Fibroblast of upper back skin (primary cell): ENCODE measurements around the gene PBX3.

Source experiments
- DNase-seq: peaks from one replicate; pipeline ENCODE4 v3.0.0-alpha.2; 2013

Gene PBX3

GRCh38 chr9:125985142-125985997 lies 238.2 kb downstream of the PBX3 start:
- DNase-seq = no peak

DNA sequence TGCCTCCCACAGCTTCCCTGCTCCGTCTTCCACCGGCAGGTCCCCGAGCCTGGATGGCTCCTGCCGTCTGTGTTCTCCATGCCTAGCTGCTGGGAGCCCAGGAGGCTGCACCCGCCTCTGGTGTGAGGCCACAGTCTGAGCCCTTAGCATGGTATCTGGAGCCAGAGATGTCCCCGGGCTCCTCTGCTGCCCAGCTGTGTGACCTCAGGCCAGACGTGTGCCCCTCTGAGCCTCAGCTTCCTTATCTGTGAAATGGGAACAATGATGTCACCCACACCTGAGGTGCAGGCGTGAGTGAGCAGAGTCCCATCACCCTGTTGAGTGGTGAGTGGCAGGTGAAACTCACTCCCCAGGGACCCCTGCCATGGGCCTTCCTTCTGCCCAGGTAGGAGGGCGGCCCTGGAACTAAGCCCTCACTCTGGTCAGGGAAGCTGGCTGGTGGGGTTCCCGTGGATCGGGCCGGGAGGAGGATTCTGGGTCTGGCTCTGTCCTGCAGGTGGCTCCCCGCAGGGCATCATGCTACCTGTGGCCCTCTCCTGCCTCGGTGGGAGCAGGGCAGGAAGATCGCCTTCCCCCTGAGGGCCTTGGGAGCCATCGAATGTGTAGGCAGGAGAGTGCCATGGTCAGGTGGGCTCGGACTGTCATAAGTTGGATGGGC lies 239.0 kb downstream of the PBX3 start:
- no peak for DNase-seq

DNA sequence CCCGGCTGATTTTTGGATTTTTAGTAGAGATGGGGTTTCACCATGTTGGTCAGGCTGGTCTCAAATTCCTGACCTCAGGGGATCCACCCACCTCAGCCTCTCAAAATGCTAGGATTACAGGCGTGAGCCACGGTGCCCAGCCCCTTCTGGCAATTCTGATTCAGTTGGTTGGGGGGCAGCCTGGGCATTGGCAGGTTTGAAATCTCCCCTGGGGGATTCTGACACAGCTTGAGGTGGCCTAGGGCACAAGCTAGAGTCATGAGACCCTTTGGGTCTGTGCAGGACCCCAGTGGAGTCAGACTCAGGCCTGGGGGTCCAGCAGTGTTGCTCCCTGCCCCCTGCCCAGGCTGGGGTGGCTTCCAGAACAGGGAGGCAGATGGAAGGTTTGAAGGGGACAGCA lies 239.8 kb downstream of the PBX3 start:
- DNase-seq = no peak

- no peak for DNase-seq
Measured at GRCh38 chr9:125987420-125987819, 240.2 kb downstream of the PBX3 start.

DNA sequence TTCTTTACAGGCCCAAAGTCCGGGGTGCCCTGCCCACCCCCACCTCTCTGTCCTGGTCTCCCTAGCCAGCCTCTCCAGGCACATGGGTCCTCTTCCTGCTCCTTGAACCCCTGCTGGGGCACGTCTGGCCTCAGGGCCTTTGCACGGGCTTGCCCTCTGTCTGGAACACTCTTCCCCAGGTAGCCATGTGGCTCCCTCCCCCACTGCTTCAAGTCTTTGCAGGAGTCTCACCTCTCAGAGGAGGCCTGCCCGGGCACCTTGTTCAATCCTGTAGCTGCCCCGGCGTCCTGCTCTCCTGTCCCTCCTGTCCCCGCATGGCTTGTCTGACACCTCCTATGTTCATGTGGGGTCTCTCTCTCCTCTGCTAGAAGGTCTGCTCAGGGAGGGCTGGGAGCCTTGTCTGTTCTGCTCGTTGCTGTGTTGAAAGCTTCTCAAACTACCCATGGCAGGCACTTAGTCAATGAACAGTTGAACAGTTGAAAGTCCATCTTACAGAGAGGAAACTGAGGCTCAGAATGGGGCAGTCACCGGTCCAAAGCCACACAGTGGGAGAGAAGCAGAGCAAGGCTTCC lies 241.4 kb downstream of the PBX3 start:
- no peak for DNase-seq

- DNase-seq = no peak
Measured at GRCh38 chr9:125989090-125989501, 241.9 kb downstream of the PBX3 start.

- no peak for DNase-seq
Measured at GRCh38 chr9:125989524-125990180, 242.5 kb downstream of the PBX3 start.

DNA sequence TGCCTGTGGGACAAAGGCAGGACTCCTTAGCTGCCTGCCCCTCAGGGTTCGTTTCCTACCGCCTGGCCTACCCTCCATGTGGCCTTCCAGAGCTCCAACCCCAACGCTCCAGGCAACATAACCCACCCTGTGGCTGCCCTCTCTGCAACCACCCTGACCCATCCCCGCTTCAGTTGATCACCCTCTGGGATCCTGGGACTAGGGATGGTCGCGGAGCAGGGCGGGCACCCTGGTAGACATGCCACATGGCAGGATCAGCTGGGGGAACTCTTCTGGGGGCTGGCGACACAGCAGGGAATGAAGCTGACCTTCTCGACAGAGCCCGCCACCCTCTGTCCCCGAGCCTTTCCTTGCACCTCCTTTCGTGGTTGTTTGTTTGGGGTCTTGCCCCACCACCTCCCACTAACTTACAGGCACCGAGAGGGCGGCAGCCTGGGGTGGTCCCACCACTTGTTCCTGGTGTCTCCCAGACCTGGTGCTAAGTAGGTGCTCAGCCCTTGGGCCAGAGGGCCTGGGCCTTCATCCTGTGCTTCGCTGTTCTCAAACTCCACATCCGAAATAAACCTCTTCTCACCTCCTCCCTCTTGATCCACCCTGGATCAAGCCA lies 243.1 kb downstream of the PBX3 start:
- no peak for DNase-seq

GRCh38 chr9:125990793-125991220 lies 243.6 kb downstream of the PBX3 start:
- DNase-seq = no peak

DNA sequence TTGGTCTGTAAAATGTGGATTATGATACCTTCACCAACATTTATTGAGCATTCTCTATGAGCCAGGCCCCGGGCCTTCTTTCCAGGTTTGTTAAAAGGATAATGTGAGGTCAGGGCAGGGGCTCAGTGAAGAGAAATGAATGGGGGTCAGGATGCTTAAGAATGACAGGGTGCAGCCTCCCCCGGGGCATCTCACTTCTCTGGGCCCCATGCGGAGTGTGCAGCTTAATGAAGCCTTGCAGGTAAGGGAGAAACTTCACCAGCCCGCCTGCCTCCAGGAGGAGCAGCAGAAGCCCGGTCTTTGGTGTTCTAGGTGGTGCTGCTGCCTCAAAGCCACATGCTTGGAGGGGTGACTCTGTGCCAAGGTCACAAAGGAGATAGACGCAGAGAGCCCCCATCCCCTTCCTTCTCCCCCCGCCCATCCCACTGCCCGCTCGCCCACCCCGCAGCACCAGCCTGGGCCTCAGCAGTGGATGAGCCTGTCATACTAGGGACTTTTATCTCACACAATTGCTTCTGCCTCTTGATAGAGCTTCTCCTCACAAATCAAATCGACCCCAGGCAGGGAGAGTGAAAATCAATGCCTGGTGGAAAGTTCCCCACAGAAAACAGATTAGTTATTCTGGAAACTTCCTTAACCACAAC lies 244.8 kb downstream of the PBX3 start:
- DNase-seq = no peak

GRCh38 chr9:125992557-125992956 lies 245.4 kb downstream of the PBX3 start:
- no peak for DNase-seq

- no peak for DNase-seq
Measured at GRCh38 chr9:125993466-125993865, 246.3 kb downstream of the PBX3 start.

- DNase-seq = no peak
Measured at GRCh38 chr9:125994066-125994943, 247.1 kb downstream of the PBX3 start.

- no peak for DNase-seq
Measured at GRCh38 chr9:125995006-125995405, 247.8 kb downstream of the PBX3 start.

- no peak for DNase-seq
Measured at GRCh38 chr9:125995706-125996105, 248.5 kb downstream of the PBX3 start.

DNA sequence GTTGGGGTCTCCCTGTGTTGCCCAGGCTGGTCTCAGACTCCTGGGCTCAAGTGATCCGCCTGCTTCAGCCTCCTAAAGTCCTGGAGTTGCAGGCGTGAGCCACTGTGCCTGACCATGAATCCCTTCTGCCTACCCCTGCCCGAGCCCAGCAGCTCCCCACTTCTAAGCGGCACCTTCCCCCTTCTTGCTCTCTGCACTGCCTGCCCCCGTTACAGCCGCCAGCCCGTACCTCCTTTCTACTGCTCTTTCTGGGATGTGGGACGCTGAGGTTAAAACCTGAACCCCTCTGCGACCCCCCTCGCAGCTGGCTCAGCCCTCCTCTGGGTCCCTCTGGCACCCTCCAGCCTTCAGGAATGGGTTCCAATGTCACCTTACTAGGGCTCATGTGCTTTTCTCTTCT lies 249.6 kb downstream of the PBX3 start:
- no peak for DNase-seq

DNA sequence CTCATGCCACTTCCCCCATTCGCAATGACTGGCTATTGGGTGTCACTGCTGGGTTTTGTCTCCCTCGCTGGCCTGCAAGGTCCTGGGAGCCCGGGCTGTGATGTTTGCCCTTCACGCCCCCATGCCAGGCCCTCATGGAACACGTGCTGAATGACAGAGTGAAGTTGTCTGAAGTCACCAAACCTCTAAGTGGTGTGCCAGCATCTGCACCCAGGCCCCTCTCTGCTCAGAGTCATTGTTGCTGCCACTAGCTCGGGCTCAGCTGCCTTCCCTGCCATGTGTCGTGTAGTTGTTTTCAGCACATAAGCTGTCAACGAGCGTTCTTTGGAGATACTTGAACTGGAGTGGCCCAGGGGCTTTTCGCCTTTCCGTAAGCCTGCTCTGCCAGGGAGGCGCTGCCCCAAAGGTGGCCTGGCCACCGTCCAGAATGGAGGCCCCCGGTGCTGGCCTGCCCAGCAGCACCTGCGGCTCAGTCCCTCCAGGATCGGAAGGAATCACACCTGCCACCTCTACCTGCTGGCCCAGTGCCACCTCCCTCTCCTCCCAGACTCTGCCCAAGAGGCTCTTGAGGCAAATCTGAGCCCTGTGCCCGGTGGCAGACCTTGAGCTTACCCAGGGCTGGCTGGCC lies 250.1 kb downstream of the PBX3 start:
- DNase-seq = no peak

GRCh38 chr9:125998837-125999503 lies 251.8 kb downstream of the PBX3 start:
- no peak for DNase-seq

DNA sequence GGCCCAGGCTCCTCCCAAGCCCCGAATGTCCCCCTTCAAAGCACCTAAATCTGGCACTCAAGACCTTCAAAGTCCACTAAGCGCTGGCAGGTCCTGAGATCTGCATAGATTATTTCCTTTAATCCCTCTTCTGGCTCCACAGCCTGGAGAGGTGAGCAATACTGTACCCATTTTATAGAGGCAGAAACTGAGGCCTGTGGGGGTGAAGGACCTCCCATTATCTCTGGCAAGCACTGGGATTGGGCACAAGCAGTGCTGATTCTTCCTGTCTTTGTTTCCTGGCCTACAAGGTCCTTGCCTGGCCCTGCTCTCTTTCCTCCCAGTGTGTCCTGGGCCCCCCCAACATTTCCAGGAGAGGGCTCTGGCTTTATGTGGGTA lies 252.3 kb downstream of the PBX3 start:
- no peak for DNase-seq

DNA sequence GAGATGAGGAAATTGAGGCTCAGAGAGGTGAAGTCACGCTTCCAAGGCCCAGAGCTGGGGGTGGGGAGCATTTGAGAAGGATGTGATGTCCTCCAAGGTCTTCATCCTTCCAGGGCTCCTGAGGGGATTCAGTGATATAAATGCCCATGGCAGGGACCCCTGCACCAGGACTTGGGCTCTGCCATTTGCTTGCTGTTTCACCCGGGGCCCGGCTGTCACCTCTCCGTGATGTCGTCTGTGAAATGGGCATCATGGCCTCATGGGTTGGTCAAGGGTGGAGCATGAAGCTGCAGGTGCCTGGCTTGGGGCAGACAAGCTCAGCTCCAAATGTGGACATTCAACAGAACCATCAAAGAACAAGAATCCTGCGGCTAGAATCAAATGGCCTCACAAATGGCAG lies 253.1 kb downstream of the PBX3 start:
- DNase-seq = no peak
